HG02610 (cell line): ENCODE results near the gene GTPBP1.

Source experiments
- ATAC-seq: cut with Tn5 transposase; IDR thresholded peaks from one replicate; pipeline ENCODE4 v1.9.1; 2021; ENCODE audit warnings: mild to moderate bottlenecking, moderate library complexity; ENCODE audit not compliant: unreplicated experiment

GTPBP1 gene

DNA sequence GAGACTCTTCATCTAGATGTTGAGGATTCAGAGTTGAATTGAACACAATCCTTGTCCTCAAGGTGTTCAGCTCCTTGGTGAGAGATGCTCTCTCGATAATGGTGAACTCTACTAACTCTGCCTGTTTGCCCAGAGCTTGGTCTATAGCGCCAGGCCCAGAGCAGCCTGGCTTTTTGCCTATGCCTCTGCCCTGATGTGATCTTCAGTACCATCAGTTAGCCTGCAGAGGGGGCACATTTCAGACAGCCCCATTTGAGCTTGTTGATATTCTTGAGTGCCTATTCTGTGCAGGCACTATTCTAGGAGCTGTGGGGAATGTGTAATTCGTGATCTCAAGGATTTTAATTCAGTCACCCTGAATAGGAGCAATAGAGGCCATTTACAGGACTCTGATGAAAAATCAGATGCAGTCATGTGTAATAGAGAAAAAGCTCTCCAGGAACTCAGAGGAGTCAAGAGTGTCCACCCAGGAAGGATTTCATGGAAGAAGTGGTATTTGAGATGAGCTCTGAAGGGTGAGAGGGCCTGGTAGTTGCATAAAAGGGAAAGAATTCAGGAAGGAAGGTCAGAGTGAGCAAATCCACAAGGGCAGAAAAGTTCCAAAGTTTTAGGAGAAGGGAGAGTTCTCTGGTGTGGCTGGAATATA lies 19.3 kb downstream of the GTPBP1 start:
- no peak for ATAC-seq

DNA sequence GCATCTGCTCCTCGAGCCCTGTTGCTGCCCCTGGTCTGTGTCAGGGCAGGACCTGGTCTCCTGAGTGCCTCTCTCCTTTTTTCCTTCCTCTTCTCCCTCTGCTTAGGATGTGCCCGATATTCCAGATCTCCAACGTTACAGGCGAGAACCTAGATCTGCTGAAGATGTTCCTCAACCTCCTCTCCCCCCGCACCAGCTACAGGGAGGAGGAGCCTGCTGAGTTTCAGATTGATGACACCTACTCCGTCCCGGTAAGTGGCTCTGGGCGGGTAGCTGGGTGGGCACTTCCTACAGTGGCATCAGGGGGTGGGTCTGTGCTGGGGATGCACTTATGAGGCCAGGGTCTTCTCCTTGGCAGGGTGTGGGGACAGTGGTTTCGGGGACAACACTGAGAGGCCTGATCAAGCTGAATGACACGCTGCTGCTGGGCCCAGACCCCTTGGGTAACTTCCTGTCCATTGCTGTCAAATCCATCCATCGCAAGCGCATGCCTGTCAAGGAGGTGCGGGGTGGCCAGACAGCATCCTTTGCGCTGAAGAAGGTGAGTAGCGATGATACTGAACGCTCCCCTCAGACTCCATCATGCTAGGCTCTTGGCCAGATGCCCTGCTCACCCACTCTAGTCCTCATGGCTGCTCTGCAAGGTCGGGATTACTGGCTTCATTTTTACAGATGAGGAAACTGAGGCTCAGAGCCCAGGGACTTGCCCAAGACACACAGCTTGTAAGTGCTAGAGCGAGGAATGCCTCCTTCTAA lies 20.3 kb downstream of the GTPBP1 start:
- no peak for ATAC-seq

DNA sequence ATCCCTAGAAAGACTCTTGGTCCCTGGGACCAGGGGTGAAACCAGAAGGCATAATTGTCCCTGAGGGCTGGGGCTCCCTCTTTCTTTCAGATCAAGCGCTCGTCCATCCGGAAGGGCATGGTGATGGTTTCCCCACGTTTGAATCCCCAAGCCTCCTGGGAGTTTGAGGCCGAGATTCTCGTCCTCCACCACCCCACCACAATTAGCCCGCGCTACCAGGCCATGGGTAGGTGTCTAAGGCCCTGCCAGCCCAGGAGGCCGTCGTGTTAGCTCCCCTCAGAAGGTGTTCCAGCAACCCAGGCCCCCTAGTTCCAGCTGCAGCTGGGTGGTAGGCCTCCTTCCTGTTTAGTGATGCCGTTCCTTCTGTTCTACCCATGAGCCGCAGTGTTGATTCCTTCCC lies 21.4 kb downstream of the GTPBP1 start:
- no peak for ATAC-seq

DNA sequence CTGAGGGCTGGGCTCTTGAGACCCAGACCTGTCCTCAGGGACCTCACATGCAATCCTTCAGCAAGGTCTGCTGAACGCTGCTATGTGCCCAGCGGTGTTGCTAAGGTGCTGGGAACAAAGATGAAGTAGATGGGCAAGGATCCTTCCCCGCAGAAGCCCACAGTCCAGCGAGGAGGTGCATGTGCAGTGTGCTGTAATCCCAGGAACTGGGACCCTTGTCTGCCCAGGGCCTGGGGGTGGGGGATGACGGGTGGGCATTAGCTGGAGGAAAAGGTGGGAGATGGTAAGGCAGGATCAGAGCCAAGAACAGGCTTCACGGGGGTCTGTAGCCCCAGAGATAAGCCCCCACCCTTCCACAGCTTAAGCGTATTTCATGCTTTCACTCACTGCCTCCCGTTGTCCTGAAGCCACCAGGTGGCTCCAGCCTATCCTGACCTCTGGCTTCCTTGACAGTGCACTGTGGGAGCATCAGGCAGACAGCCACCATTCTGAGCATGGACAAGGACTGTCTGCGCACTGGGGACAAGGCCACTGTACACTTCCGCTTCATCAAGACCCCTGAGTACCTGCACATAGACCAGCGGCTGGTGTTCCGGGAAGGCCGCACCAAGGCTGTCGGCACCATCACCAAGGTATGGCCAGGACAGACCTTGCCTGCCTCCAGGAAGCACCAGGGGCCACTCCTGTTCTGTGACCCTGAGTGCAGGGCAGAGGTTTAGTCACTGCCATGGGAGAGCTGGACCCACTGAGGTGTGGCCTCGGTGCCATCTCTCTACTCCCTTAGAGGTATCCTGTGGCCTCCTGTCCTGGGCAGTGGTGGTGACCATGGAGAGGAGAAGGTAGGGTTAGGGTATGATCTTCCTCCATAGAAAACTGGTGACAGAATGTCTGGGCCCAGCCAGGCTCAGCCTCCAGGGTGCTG lies 22.0 kb downstream of the GTPBP1 start:
- no peak for ATAC-seq

DNA sequence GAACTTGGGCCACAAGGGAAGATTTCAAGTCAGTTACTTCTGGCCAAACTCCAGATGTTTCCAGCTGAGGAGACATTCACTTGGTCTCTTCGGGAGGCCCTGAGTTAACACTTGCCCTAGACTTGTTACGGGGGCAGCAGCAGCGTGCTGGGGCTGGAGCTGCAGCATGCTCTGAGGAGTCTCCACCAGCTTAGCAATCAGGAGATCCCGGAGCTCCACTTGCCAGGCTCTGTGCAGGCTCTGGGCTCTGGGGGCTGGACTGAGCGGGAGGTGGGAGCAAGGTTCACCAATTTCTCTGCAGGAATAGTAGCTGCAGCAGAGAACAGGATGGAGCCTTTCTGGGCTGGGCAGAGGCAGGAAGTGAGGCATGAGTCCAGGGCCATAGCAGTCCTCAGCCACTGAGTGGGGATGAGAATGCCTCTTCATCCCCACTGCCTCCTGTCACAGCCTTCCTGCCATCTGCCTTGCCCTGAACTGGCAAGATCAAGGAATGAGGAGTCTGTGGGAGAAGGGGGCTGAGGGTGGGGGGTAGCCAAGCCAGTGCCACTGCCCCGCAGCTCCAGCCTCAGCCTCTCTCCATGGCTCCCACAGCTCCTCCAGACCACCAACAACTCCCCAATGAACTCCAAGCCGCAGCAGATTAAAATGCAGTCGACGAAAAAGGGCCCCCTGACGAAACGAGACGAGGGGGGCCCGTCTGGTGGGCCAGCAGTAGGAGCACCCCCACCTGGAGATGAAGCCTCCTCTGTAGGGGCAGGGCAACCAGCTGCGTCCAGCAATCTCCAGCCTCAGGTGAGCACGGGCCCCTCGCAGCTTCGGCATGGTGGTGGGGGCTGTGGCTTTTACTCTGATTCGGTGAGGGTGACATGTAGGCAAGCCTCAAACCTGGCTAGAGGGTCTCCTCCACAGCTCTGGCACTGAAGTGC lies 23.4 kb downstream of the GTPBP1 start:
- ATAC-seq, result no peak

DNA sequence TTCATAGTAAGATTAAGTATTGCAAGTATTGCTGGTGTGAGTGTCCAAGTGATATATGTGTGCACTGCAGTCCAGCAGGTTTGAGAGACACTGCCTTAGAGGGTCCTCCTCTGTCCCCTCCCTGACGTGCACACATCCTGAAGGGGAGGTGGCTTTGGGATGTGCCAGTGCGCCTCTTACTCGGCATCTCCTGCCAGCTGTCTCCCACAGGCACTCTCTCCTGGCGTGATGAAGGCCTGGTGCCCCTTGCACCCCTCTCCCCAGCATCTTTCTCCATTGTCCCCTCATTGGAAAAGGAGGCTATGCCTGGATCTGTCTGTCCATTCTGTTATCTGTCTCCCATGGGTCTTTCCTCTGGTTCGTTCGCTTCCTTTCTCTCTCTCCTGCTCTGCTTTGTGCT lies 24.2 kb downstream of the GTPBP1 start:
- no peak for ATAC-seq

DNA sequence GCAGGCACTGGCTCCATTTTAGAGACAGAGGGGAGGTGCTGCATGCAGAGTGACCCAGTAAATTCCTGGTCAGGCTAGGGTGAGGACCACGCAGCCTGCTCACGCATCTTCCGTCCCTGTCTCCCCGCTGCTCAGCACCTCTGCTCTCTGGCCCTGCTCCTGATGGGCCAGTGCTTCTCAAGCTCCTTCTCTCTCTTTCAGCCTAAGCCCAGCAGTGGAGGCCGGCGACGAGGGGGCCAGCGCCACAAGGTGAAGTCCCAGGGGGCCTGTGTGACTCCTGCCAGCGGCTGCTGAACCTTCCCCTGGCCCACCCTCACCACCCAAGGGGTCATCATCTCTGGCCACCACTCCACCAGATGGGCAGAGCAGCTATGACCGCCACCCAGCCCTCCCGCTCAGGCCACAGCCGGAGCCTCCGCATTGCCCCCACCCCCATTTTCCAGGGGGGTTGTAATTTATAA lies 24.7 kb downstream of the GTPBP1 start:
- no peak for ATAC-seq

DNA sequence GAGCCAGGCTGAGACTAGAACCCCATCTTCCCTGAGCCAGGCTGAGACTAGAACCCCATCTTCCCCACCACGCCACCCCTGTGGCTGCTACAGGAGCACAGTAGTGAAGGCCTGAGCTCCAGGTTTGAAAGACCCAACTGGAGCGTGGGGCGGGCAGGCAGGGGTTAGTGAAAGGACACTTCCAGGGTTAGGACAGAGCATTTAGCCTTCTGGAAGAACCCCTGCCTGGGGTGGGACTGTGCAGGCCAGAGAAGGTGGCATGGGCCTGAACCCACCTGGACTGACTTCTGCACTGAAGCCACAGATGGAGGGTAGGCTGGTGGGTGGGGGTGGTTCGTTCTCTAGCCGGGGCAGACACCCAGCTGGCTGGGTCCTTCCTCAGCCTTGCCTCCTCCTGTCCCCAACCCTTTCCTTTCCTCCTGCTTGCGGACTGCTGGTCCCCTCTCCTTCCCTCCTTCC lies 26.0 kb downstream of the GTPBP1 start:
- ATAC-seq, result no peak

DNA sequence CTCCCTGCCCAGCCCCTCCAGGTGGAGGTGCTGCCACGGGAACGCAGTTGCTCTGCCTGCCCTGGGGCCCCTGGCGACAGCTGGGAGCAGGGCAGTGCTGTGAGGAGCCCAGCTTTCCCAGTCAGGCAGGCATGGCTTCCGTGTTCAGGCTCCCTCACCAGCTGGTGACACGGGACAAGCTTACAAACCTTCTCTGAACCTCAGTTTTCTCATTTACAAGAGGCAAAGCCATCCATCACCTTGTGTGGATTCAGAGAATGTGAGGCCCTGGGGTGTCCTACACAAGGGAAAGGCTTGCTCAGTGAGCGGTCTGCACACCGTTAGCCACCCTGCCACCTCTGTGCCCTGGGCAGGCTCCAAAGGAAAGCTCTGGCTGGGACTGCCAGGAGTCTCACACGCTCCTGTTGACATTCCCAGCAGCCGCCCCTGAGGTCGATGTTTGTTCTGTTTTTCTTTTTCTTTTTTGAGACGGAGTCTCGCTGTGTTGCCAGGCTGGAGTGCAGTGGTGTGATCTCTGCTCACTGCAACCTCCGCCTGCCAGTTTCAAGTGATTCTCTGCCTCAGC lies 26.6 kb downstream of the GTPBP1 start:
- no peak for ATAC-seq

DNA sequence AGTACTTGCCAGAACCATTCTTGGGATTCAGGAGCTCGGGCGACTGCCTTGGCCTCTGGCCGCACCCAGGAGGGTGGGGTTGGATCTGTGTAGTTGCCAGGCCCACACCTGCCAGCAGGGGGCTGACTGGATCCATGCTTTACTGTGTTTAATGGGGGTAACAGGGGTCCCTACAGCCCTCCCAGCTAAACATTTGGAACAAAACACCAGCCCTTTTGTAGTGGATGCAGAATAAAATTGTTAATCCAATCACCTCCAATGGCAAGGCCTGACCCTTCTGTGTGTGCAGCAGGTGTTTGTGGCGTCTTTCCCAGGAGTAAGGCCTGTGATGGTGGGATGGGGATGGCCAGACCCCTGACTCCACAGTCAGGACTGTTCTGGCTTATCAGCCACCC lies 27.6 kb downstream of the GTPBP1 start:
- ATAC-seq, result no peak

DNA sequence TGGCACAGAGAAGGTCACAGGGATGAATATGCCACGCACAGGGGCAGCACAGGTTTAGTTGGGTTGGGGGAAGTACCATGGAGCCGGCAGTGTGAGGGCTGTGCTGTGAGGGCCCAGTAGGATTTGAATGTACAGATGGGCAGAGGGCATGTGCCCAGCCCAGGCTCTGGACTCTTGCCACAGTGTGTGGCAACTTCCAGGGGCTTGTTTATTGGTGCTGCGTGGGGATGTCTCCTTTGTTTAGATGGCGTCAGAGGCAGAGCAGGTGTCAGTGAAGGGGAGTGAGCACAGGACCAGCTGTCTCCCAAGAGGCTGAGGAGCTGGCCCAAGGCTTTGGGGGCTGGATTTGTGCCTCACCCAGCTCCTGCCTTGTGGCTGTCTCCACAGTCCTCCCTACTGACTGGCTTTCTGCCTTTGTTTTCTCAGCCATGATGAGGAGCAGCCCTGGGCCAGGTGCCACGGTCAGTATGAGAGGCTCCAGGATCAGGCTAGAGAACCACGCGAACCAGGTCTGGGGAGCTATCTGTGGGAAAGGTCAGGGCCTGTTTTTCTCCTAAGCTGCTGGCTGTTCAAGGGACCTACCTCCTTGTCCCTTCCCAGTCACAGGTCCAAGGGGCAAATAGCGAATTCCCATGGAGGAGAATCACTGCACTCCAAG lies 28.1 kb downstream of the GTPBP1 start:
- no peak for ATAC-seq

DNA sequence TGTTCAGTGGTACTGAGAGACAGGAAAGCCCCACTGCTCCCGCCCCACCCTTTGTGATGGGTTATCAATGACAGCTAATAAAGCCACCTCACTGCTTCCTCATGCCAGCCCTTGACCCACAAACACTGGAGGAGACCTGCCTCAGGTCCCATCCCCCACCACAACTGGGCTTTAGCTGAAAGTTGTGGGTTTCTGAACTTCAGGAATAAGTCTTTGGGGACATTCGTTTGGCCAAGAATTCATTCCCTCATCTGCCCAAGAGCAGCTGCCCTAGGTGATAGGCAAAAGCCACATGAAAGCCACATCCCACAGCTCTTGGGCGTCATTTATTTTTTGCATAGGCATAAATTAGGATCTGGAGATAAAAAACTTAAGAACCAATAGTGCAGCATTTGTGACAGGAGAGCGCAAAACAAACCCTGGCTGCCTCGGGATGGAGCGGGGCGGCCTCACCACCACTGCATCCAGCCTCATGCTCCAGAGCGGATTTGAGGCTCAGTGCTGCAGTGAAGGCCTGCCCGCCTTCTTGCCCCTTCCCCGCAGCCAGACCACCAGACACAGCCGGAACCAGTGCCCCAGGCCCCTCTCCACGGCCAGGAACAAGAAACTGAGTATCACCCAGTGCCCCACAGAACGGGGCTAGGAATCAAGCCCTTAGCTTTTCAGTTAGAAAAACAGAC lies 28.8 kb downstream of the GTPBP1 start:
- no peak for ATAC-seq

DNA sequence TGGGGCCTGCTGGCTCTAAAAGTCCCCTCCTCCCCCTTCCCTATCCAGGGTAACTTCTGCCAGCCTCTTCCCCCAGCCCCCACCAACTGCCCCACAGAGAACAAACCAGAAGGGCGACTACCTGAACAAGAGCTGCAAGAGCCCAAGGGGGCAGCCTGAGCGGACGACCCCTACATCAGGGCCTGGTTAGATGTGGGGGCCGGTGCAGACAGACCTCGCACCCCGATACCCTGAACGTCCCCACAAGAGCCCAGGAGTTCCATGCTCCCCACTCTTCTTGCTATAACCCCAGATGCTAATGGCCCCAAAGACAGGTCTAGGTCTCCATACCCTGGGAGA lies 29.4 kb downstream of the GTPBP1 start:
- ATAC-seq, result no peak

DNA sequence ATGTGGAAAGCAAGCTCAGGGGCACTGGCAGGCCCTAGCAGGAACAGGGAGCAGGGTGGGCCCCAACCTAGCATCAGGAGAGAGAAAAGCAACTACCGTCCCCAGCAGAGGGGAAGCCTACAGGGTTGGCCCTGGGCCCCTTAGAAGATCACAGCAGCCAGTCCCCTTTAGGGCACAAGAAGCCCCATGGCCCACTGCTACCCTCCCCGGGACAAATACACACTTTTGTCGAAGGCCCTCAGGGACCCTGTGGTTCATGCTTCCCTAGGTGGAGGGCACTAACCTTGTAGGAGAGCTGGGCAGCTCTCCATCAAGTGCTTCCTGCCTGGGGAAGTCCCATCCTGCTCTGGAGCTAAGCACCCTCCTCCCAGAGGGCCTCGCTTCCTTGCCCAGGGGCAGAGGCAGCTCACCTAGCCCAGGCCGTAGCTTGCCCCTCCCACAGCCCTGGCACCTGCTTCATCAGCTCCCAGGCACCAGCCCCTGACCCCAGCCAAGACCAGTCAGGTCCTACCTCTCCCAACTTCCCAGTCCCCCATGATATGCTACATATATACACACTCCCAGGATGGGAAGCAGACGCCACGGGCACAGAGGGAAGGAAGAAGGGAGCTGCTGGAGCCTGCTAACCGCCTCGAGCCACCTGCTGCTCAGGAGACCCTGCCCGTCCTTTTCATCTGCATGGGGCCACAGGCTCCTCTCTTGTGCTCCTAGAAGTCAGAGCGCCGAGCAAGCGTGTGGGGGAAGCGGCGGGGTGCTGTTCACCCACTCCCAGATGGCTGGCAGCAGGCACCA lies 29.9 kb downstream of the GTPBP1 start:
- no peak for ATAC-seq

DNA sequence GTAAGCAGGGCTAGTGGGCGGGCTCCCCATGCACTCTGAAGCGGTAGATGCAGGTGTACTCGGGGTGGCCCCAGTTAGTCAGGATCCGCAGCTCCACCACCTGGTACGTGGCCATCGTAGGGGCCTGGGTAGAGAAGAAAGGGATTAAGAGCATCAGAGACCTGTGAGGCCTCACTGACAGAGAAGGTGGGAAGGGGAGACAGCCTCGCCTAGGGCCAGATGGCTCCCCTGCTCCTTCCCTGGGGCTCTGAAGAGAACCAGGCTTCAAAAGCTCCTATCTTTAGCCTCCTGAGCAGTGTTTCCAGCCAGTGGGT lies 30.5 kb downstream of the GTPBP1 start:
- no peak for ATAC-seq

DNA sequence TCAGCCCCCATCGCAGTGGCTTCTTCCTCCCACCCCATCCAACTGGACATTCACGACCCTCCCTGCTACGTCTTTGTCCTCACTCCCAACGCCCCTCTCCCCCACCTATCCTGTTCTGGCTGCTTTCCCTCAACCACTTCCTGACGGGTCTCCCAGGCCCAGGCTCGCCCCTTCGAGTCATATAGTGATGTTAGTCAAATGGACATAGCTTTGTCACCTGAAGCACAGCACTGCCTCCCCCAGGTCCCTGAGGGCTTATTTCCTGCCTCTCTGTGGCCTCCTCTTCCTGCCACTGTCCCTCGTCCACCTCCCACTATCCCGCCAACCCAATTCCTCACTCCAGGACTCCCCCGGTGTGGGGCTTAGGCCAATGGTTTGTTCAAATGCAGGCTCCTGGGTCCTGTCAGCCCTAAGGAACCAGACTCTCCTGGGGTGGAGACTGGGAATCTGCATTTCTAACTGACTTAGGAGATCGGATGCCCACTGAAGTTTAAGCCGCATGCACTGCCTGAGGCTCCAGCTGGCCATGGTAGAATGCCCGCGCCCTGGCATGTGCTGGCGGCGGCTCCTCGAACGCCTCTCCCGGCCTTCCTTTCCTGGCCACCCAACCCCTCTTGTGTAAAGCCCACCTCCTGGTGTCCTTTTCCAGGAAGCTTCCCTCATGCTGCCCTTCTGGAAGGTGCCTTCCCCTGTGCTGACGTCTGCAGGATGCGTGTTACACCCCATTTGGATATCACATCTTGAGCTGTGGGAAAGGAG lies 31.7 kb downstream of the GTPBP1 start:
- no peak for ATAC-seq

DNA sequence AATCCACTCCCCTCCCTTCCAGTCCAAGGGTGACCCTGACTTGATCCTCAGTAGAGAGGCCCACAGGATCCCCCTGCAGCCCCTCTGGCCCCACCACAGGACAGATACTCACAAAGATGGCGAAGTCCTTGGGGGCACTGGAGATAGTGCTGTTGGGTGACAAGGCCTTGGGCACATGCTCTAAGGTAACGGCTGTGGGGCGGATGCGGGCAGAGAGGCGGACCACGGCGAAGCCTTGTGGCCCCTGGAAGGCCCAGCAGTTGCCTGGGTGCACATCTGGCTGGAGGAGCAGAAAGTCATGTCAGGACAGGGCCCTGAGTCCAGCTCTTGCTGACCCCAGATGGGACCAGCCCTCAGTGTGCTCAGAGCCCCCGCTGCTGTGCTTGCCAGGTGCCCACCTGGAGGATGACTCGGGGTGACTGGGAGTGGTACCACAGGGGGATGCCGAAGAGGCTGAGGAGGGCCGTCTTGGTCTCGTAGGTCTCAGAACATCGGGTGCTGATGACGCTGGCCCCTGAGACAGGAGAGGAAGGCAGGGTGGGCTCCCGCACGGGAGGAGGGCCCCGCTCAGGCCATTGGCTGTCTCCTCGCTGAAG lies 32.8 kb downstream of the GTPBP1 start:
- ATAC-seq, result no peak
